Measurements from ENCODE around the gene C1QL1. TPM values are rescaled to one million over a fixed set of nuclear protein-coding genes. Genes with fewer than 3 reads are reported as not detected.

C1QL1 gene
- polyA plus RNA-seq, 1 experiment = 0.50 TPM

DNA sequence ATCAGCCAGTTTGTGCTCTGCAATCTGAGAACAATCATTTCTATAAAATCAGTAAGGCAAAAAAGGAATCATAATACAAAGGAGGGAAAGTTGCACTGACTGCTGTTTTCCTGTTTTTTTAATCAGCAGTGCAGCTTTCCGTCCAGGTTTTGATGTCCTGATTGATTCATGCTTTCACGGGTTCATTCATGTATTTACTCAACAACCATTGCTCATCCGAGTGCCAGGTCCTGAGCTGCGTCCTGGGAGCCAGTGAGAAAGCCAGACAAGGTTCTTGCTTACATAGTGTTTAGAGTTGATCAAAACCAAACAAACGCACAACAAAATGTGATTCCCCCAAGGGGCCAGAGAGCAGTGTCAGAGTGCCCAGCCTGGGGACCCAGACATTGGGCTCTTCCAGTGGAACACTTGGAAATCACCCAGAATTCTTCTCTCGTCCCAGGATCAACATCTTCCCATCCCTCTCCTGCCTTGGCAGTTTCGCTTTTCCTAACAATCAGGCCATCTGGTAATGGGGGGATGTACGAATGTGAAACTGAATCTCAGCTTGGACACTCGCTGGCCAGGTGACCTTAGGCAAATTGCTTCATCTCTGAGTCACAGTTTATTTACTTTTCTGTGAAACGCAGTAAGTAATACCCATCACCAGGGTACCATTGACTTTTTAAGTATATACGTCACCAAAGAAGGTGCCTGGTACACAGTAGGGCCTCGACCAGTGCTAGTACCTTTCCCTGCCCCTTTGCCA, 13.3 kb upstream of the C1QL1 start:
- DNase-seq (ENCODE audit: low read depth) = peak; percentile 18
- Histone ChIP-seq H3K27me3 (ENCODE audit: control insufficient read depth, insufficient read depth, low read length) (peaks cover 13% of the 10 kb centered on the region), H3K36me3 (ENCODE audit: control insufficient read depth, insufficient read depth, low read length) (no peaks in the 10 kb centered on the region), H3K4me3 (ENCODE audit: low read depth, low read length) (no peak overlapping the region)
- TF ChIP-seq, protein P1, sequence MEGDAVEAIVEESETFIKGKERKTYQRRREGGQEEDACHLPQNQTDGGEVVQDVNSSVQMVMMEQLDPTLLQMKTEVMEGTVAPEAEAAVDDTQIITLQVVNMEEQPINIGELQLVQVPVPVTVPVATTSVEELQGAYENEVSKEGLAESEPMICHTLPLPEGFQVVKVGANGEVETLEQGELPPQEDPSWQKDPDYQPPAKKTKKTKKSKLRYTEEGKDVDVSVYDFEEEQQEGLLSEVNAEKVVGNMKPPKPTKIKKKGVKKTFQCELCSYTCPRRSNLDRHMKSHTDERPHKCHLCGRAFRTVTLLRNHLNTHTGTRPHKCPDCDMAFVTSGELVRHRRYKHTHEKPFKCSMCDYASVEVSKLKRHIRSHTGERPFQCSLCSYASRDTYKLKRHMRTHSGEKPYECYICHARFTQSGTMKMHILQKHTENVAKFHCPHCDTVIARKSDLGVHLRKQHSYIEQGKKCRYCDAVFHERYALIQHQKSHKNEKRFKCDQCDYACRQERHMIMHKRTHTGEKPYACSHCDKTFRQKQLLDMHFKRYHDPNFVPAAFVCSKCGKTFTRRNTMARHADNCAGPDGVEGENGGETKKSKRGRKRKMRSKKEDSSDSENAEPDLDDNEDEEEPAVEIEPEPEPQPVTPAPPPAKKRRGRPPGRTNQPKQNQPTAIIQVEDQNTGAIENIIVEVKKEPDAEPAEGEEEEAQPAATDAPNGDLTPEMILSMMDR (IDR thresholded peaks at IDR 0.05; ENCODE audit: insufficient read depth, low read depth, low read length) = 0 out of 2 replicates have a peak, but pooled peaks have one; percentile 7
- CTCF ChIA-PET = no interaction called here
- POLR2A ChIA-PET = no interaction called here

DNA sequence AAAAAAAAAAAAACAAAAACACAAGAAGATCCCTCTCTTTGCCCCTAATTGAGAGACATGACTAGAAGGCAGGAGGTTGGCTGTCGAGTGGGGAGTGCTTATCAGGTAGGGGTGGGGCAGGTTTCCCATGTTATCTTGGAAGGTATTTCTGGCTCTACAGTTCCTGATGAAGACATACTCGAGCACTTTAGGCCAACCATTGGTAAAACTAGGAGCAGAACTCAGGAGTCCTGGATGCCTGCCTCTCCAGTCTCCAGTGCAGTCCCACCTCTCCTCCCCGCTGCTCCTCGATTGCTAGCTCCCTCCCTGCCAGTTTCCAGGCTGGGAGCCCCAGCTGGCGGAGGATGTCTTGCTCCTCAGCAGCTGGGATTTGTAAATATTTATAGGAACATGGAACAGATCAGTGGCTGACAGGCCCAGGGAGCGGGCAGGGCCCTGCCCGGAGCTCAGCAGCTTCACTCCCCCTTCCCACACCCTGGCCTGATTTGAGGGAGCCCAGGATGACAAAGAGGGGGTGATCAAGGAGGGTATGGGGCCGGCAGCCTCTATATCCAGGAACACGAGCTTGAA, 11.4 kb upstream of the C1QL1 start:
- H3K36me3 ChIP-seq (ENCODE audit: control insufficient read depth, insufficient read depth, low read length) = no peaks in the 10 kb centered on the region
- H3K4me3 ChIP-seq (ENCODE audit: low read depth, low read length) = no peak overlapping the region
- ChIA-PET POLR2A (no interaction called here), CTCF (interaction anchor here (0.9 to 2.2 kb wide), 3 partner anchors 30 to 156 kb away, joined by 3 to 7 read pairs (median 3); partner anchors contain the start of gene ACBD4)
- no peak for DNase-seq (ENCODE audit: low read depth)
- H3K27me3 ChIP-seq (ENCODE audit: control insufficient read depth, insufficient read depth, low read length) = peaks cover 13% of the 10 kb centered on the region
- TF ChIP-seq, protein P1 (IDR thresholded peaks at IDR 0.05; ENCODE audit: insufficient read depth, low read depth, low read length) = no peak

DNA sequence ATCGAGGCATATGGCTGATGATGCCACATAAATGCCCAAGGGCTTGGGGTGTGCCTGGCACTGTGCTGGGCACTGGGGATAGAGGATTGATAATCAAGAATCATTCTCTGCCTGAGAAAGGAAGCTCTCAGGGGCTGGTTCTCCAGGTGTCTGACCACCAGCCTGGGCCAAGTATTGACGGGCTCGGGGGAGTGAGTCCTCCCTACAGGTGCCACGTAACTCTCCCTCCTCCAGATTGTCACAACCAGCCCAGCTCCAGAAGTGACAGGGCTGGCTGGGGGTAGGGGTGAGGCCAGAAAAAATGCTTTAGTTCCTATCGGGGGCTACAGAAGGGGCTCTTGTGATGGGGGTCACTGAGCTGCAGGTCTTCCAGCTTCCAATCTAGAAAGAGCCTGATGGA, 10.7 kb upstream of the C1QL1 start:
- CTCF ChIA-PET = interaction anchor here (0.5 to 2.2 kb wide), 4 partner anchors 17 to 390 kb away, joined by 3 to 7 read pairs (median 4); partner anchors contain the start of gene ACBD4
- H3K36me3 ChIP-seq (ENCODE audit: control insufficient read depth, insufficient read depth, low read length) = no peaks in the 10 kb centered on the region
- no peak overlapping the region for H3K4me3 ChIP-seq (ENCODE audit: low read depth, low read length)
- POLR2A ChIA-PET = no interaction called here
- TF ChIP-seq, protein P1 (IDR thresholded peaks at IDR 0.05; ENCODE audit: insufficient read depth, low read depth, low read length) = no peak
- no peak for DNase-seq (ENCODE audit: low read depth)
- H3K27me3 ChIP-seq (ENCODE audit: control insufficient read depth, insufficient read depth, low read length) = peaks cover 13% of the 10 kb centered on the region

DNA sequence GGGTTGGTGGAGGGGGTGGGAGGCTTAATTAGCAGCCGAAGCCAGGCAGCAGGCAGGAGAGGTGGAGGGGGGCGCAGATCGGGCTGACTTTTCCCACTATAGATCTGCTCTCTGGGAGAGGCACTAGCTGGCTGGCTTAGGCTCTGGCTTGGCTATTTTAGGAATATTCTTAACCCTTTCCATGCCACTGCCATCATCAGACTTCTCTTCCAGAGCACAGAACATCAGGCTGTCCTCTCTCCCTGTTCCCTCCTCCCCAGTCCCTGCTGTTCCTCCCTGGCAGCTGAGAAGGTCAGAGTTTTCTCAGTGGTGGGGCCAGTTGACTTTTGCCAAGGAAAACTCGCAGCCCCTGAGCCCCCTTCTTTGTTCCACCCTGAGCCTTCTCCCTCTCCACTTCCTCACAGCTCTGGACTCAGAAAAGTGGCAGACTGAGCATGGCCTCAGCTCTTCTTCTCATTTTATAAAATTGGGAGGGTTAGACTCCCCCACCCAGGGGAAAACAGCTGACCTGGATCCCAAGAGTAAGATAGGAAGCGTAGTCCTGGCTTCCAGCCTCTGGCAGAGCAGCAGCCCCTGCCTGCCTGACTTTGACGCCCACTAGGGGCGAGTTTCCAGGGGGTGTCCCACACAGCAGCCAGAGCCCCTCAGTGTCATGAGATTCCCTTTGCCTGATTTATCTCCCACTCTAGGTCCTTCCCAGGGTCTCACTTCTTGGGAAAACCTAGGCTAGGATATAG, 9.9 kb upstream of the C1QL1 start:
- Histone ChIP-seq H3K4me3 (ENCODE audit: low read depth, low read length) (no peak overlapping the region), H3K36me3 (ENCODE audit: control insufficient read depth, insufficient read depth, low read length) (no peaks in the 10 kb centered on the region), H3K27me3 (ENCODE audit: control insufficient read depth, insufficient read depth, low read length) (peaks cover 13% of the 10 kb centered on the region)
- TF ChIP-seq, protein P1 (IDR thresholded peaks at IDR 0.05; ENCODE audit: insufficient read depth, low read depth, low read length) = no peak
- ChIA-PET POLR2A (no interaction called here), CTCF (interaction anchor here (0.7 to 1.6 kb wide), 3 partner anchors 17 to 52 kb away, joined by 3 to 5 read pairs (median 3); no protein-coding TSS in a partner anchor)
- no peak for DNase-seq (ENCODE audit: low read depth)

DNA sequence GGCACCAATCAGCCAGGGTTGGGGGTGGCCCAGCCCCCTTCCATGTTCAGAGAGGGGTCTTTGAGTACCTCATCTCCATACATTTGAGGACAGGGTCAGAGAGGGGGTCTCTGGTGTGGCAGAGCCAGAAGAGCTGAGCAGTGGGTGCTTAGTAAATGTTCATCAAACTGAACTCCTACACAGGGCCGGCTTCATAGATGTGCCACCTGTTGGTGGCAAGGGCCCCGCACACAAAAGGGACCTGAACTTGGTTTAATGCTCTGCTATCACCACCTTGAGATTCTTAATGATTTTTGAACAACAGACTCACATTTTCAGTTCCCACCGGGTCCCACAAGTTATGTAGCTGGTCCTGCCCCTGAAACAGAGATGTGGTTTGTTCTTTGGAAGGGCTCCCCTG, 9.0 kb upstream of the C1QL1 start:
- Histone ChIP-seq H3K36me3 (ENCODE audit: control insufficient read depth, insufficient read depth, low read length) (no peaks in the 10 kb centered on the region), H3K27me3 (ENCODE audit: control insufficient read depth, insufficient read depth, low read length) (peaks cover 13% of the 10 kb centered on the region), H3K4me3 (ENCODE audit: low read depth, low read length) (no peak overlapping the region)
- DNase-seq (ENCODE audit: low read depth) = no peak
- TF ChIP-seq, protein P1 (IDR thresholded peaks at IDR 0.05; ENCODE audit: insufficient read depth, low read depth, low read length) = no peak
- POLR2A ChIA-PET = no interaction called here
- CTCF ChIA-PET = interaction anchor here (0.6 to 0.7 kb wide), 2 partner anchors 8 to 51 kb away, joined by 3 read pairs; no protein-coding TSS in a partner anchor
